ENCODE data around the gene HSD11B1. TPM values are rescaled to one million over a fixed set of nuclear protein-coding genes. Genes with fewer than 3 reads are reported as not detected.
A peak's percentile ranks its signal among the peaks of the same experiment; 100 is the strongest.

HSD11B1 gene
- total and polyA plus RNA-seq, 9 donors, result 0.18 to 0.43 (median 0.23) TPM; not detected in 4

DNA sequence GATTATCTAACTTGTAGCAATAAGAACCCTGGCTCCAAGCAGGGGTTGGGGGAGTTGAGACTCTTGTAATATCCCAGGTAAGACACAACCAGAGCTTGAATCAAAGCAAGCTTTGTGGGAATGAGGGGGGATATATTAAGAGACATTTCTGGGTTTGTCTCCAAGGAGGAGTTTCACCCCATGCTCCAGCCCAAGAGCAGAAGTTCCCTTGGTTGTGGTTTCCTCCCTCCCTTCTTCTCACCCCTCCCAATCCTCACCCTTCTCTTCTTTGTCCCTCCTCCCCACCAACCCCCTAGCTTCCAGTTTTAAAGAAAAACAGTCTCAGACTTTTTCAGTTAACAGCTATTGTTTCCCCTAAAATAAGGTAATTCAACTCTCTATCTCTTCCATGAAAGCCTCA is 63.1 kb downstream of the HSD11B1 start:
- Histone ChIP-seq H3K4me1 (ENCODE audit: control insufficient read depth, insufficient read depth, low read length) (peaks cover 13% of the 10 kb centered on the region), H3K36me3 (ENCODE audit: control insufficient read depth, insufficient read depth, low read length) (no peaks in the 10 kb centered on the region), H3K27ac (ENCODE audit: low read length) (no peak overlapping the region), H3K9me3 (replicated peaks; ENCODE audit: control insufficient read depth, low read depth, low read length) (no peaks in the 10 kb centered on the region), H3K4me3 (ENCODE audit: low read length) (no peak overlapping the region), H3K27me3 (ENCODE audit: control insufficient read depth, insufficient read depth, low read length) (no peaks in the 10 kb centered on the region)
- peak; percentile 27 for DNase-seq

DNA sequence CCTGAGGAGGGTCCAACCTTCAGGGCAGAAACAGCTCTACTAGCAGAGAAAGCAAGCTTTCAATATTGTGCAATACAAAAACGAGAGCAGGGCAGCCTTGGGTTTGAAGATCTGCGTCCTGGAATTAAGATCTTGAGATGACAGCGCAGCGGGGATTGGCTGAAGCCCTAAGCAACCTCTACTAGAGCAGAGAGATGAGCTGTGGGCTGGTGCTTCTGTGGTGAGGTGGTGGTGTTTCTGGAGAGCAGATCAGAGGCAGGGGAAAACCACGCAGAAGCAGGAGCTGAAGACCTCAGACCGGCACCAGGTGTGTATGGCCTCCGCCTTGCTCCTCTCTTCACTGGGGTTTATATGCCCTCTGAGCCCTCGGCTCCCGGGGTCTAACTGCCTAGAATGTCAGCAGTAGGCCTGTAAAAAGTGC is 63.7 kb downstream of the HSD11B1 start:
- no peak for DNase-seq
- Histone ChIP-seq H3K27ac (ENCODE audit: low read length) (no peak overlapping the region), H3K4me3 (ENCODE audit: low read length) (no peak overlapping the region), H3K36me3 (ENCODE audit: control insufficient read depth, insufficient read depth, low read length) (no peaks in the 10 kb centered on the region), H3K9me3 (replicated peaks; ENCODE audit: control insufficient read depth, low read depth, low read length) (no peaks in the 10 kb centered on the region), H3K27me3 (ENCODE audit: control insufficient read depth, insufficient read depth, low read length) (no peaks in the 10 kb centered on the region), H3K4me1 (ENCODE audit: control insufficient read depth, insufficient read depth, low read length) (peaks cover 13% of the 10 kb centered on the region)
- WGBS (ENCODE audit: insufficient coverage), result 76% methylated on average over 8 of the region's 9 CpGs

DNA sequence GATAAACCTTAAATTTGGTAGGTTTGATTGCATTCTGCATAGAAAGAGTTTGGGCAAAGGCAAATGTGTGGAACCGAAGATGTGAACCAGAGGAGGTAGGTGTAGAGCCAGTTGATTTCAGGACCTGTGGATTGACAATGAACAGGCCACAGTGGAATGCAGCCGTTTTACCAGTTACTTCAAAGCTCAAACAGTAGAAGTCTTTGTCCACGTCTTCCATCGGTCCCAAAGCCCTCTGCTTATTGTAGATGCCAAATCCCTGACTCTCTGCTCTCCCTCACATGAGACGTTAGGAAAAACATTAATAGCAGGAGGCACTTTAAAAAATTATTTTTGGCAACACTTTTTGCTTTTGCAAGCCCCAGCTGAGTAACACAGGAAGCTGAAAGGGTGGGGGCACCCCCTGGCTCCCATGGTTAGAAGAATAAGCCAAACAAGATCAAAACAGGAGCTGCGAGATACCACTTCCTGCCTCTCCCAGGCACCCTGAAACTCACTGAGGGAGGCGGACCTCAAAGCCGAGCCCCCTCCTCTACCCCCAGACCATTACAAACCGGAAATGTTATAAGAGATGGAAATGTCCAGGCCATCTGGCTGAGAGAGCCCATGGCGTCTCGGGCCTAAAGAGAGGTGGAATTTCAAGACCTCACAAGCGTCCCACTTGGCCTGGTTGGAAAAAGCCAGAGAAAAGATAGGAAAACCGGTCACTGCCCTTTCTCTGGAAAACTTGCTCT is 64.7 kb downstream of the HSD11B1 start:
- WGBS (ENCODE audit: insufficient coverage), result 6% methylated on average over 6 of the region's 13 CpGs
- H3K4me1 ChIP-seq (ENCODE audit: control insufficient read depth, insufficient read depth, low read length), result peaks cover 13% of the 10 kb centered on the region
- peak overlapping the region; percentile 62 for H3K27ac ChIP-seq (ENCODE audit: low read length)
- no peaks in the 10 kb centered on the region for H3K9me3 ChIP-seq (replicated peaks; ENCODE audit: control insufficient read depth, low read depth, low read length)
- peak; percentile 72 for DNase-seq
- no peaks in the 10 kb centered on the region for H3K27me3 ChIP-seq (ENCODE audit: control insufficient read depth, insufficient read depth, low read length)
- no peak overlapping the region for H3K4me3 ChIP-seq (ENCODE audit: low read length)
- no peaks in the 10 kb centered on the region for H3K36me3 ChIP-seq (ENCODE audit: control insufficient read depth, insufficient read depth, low read length)

DNA sequence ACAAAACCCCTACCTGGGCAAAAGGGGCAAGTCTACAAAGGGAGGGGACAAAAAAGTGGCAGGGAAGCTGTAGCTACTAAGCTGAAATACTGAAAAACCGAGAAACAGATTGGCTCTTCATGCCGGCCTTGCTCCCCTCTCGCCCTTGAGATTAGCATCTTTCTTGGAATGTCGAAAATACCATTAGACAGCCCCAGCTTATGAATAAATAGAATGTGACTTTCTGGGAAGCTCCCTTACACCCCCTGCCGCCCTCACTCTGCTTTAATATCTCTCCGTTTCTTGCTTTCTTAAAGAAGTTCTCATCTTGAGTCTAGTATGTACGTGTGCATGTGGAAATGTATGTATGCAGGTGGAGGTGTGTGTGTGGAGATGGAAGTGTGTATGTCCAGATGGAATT is 65.3 kb downstream of the HSD11B1 start:
- no peaks in the 10 kb centered on the region for H3K27me3 ChIP-seq (ENCODE audit: control insufficient read depth, insufficient read depth, low read length)
- no peak for DNase-seq

DNA sequence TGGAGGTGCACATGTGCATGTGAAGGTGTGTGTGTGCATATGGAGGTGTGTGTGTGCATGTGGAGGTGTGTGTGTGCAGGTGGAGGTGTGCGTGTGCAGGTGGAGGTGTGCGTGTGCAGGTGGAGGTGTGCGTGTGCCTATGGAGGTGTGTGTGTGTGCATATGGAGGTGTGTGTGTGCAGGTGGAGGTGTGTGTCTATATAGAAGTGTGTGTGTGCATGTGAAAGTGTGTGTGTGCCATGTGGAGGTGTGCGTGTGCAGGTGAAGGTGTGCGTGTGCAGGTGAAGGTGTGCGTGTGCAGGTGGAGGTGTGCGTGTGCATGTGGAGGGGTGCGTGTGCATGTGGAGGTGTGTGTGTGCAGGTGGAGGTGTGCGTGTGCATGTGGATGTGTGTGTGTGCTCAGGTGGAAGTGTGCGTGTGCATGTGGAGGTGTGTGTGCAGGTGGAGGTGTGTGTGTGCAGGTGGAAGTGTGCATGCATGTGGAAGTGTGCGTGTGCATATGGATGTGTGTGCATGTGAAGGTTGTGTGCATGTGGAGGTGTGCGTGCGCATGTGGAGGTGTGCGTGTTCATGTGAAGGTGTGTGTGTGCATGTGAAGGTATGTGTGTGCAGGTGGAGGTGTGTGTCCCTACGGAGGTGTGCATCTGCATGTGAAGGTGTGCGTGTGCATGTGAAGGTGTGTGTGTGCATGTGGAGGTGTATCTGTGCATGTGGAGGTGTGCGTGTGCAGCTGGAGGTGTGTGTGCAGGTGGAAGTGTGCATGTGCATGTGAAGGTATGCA is 66.2 kb downstream of the HSD11B1 start:
- Histone ChIP-seq H3K4me3 (ENCODE audit: low read length) (no peak overlapping the region), H3K27me3 (ENCODE audit: control insufficient read depth, insufficient read depth, low read length) (no peaks in the 10 kb centered on the region), H3K36me3 (ENCODE audit: control insufficient read depth, insufficient read depth, low read length) (no peaks in the 10 kb centered on the region), H3K4me1 (ENCODE audit: control insufficient read depth, insufficient read depth, low read length) (peaks cover 13% of the 10 kb centered on the region), H3K9me3 (replicated peaks; ENCODE audit: control insufficient read depth, low read depth, low read length) (no peaks in the 10 kb centered on the region), H3K27ac (ENCODE audit: low read length) (no peak overlapping the region)
- DNase-seq, result no peak
- WGBS (ENCODE audit: insufficient coverage), result 93% methylated on average over 13 of the region's 17 CpGs

More for the DNA sequence above, 65.3 kb downstream of the HSD11B1 start:
- H3K4me3 ChIP-seq (ENCODE audit: low read length), result no peak overlapping the region
- peaks cover 13% of the 10 kb centered on the region for H3K4me1 ChIP-seq (ENCODE audit: control insufficient read depth, insufficient read depth, low read length)
- peak overlapping the region; percentile 62 for H3K27ac ChIP-seq (ENCODE audit: low read length)
- no peaks in the 10 kb centered on the region for H3K36me3 ChIP-seq (ENCODE audit: control insufficient read depth, insufficient read depth, low read length)
- 50% methylated on average over 2 of the region's 7 CpGs for WGBS (ENCODE audit: insufficient coverage)
- no peaks in the 10 kb centered on the region for H3K9me3 ChIP-seq (replicated peaks; ENCODE audit: control insufficient read depth, low read depth, low read length)

DNA sequence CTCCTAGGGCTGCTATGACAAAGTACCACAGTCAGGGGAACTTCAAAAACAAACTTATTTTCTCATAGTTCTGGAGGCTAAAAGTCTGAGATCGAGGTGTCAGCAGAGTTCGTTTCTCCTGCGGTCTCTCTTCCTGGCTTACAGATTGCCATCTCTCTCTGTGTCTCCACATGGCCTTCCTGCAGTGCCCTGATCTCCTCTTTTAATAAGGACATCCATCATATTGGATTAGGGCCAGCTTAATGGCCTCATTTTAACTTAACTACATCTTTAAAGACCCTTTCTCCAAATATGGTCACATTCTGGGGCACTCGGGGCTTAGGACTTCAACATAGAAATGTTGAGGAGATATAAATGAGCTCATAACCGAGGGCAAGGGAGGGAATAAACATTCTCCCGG is 67.5 kb downstream of the HSD11B1 start:
- H3K4me3 ChIP-seq (ENCODE audit: low read length), result no peak overlapping the region
- DNase-seq, result no peak
- WGBS (ENCODE audit: insufficient coverage), result 38% methylated on average over 5 of the region's 6 CpGs
- H3K27me3 ChIP-seq (ENCODE audit: control insufficient read depth, insufficient read depth, low read length), result no peaks in the 10 kb centered on the region
- no peaks in the 10 kb centered on the region for H3K36me3 ChIP-seq (ENCODE audit: control insufficient read depth, insufficient read depth, low read length)
- peaks cover 13% of the 10 kb centered on the region for H3K4me1 ChIP-seq (ENCODE audit: control insufficient read depth, insufficient read depth, low read length)
- H3K27ac ChIP-seq (ENCODE audit: low read length), result no peak overlapping the region
- no peaks in the 10 kb centered on the region for H3K9me3 ChIP-seq (replicated peaks; ENCODE audit: control insufficient read depth, low read depth, low read length)

DNA sequence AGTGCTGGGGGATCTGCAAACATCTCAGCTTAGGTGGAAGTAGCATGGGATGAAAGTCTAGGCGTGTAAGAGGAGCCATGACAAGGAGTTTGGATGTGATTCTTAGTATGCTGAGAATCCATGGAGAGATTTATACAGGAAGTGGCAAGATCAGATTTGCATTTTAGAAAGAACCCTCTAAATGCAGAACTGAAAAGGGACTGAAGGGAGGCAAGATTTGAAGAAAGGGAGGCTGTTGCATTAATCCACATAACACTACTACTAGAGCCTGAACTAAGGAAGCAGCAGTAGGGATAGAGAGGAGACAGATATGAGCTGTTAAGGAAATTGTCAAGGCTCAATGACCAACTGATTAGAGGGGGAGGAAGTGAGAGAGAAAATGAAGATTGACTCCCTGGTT is 69.9 kb downstream of the HSD11B1 start:
- Histone ChIP-seq H3K9me3 (replicated peaks; ENCODE audit: control insufficient read depth, low read depth, low read length) (no peaks in the 10 kb centered on the region), H3K36me3 (ENCODE audit: control insufficient read depth, insufficient read depth, low read length) (no peaks in the 10 kb centered on the region), H3K4me1 (ENCODE audit: control insufficient read depth, insufficient read depth, low read length) (peaks cover 6% of the 10 kb centered on the region), H3K4me3 (ENCODE audit: low read length) (no peak overlapping the region), H3K27me3 (ENCODE audit: control insufficient read depth, insufficient read depth, low read length) (no peaks in the 10 kb centered on the region), H3K27ac (ENCODE audit: low read length) (no peak overlapping the region)
- 92% methylated on average over 1 of the region's 1 CpG for WGBS (ENCODE audit: insufficient coverage)
- DNase-seq, result no peak

DNA sequence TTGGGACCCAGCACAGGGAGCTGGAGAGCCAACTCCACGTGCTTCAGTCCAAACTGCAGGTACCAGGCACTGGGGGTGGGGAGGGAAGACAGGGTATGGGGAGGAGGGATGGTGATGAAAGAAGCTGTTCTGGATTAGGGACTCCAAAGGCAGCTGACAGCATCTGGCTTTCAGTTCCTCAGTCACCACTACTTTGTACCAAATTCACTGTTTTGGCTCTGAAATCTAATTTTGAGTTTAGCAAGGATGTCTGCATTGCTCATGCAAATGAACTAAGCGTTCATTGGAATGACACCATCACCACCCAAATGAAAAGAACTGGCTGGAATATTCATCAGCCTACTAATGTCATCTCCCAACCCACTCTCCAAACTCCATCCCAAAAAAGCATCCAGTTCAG is 71.0 kb downstream of the HSD11B1 start:
- Histone ChIP-seq H3K36me3 (ENCODE audit: control insufficient read depth, insufficient read depth, low read length) (no peaks in the 10 kb centered on the region), H3K27ac (ENCODE audit: low read length) (no peak overlapping the region), H3K4me1 (ENCODE audit: control insufficient read depth, insufficient read depth, low read length) (no peaks in the 10 kb centered on the region), H3K4me3 (ENCODE audit: low read length) (no peak overlapping the region), H3K27me3 (ENCODE audit: control insufficient read depth, insufficient read depth, low read length) (no peaks in the 10 kb centered on the region), H3K9me3 (replicated peaks; ENCODE audit: control insufficient read depth, low read depth, low read length) (no peaks in the 10 kb centered on the region)
- WGBS (ENCODE audit: insufficient coverage), result 20% methylated on average over 1 of the region's 2 CpGs
- DNase-seq, result no peak

DNA sequence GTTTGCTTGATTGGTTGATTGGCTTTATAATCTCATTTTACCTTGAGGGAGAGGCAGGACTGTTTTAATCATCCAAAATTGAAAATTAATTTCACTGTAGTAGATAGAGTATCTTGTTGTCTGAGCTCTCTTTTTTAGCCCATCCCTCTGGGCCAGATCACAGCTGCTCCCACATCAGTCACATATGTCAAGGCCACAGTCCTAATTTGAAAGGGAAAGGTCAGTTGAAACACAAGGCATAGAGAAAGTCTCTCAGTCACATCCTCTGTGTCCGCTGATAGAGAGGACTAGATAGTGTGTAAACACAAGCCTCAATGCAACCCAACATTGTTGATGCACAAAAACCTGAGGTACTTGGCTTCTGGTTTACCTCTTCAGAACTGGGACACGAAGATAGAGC is 72.9 kb downstream of the HSD11B1 start:
- Histone ChIP-seq H3K9me3 (replicated peaks; ENCODE audit: control insufficient read depth, low read depth, low read length) (no peaks in the 10 kb centered on the region), H3K4me1 (ENCODE audit: control insufficient read depth, insufficient read depth, low read length) (peaks cover under 1% of the 10 kb centered on the region), H3K36me3 (ENCODE audit: control insufficient read depth, insufficient read depth, low read length) (no peaks in the 10 kb centered on the region), H3K4me3 (ENCODE audit: low read length) (no peak overlapping the region), H3K27ac (ENCODE audit: low read length) (no peak overlapping the region), H3K27me3 (ENCODE audit: control insufficient read depth, insufficient read depth, low read length) (no peaks in the 10 kb centered on the region)
- no peak for DNase-seq
- no CpG with 5 or more reads among the region's 2 CpGs for WGBS (ENCODE audit: insufficient coverage)

DNA sequence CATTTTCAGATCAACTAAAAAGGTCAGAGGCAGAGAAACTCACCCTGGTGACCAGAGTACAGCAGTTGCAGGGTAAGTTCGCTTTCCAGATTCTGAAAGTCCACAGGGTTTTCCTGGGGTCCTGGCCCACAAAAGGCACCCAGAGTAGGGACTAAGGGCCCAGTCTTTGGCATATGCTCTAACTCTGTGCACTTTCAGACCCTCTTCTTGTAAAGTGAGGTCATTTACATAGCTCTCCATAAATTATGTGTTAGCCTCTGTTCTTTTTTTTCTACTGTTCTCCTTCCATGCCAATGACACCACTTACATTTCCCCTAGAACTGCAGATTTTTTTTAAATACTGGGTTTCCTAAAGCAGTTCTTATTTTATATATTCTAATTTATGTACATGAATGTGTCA is 73.5 kb downstream of the HSD11B1 start:
- no peak overlapping the region for H3K4me3 ChIP-seq (ENCODE audit: low read length)
- H3K4me1 ChIP-seq (ENCODE audit: control insufficient read depth, insufficient read depth, low read length), result peaks cover 6% of the 10 kb centered on the region
- 89% methylated on average over 1 of the region's 1 CpG for WGBS (ENCODE audit: insufficient coverage)
- no peak for DNase-seq
- no peaks in the 10 kb centered on the region for H3K9me3 ChIP-seq (replicated peaks; ENCODE audit: control insufficient read depth, low read depth, low read length)
- no peaks in the 10 kb centered on the region for H3K36me3 ChIP-seq (ENCODE audit: control insufficient read depth, insufficient read depth, low read length)
- H3K27ac ChIP-seq (ENCODE audit: low read length), result no peak overlapping the region
- no peaks in the 10 kb centered on the region for H3K27me3 ChIP-seq (ENCODE audit: control insufficient read depth, insufficient read depth, low read length)
